ENCODE data around the gene SPARC.

SPARC gene

GRCh38 chr5:151674626-151675610, 11.8 kb downstream of the SPARC start:
- Histone ChIP-seq H3K9me3 (ENCODE audit: control insufficient read depth in 5 of 5, low read length in 5 of 5) (no peaks in the 10 kb centered on the region), H3K36me3 (ENCODE audit: control insufficient read depth in 5 of 5, insufficient read depth in 5 of 5, low read length in 5 of 5) (peaks cover 14 to 82% (median 60%) of the 10 kb centered on the region in 5 donors), H3K27ac (ENCODE audit: low read depth, low read length) (peak overlapping the region; percentile 99), H3K27me3 (ENCODE audit: control insufficient read depth in 5 of 5, insufficient read depth in 4 of 5, low read length in 5 of 5) (no peaks in the 10 kb centered on the region), H3K4me1 (ENCODE audit: control insufficient read depth in 5 of 5, insufficient read depth in 5 of 5, low read length in 5 of 5) (peaks cover 34 to 100% (median 99%) of the 10 kb centered on the region in 5 donors), H3K4me3 (ENCODE audit: low read depth in 1 of 5, low read length in 5 of 5) (peak overlapping the region in 1 of 5 donors; percentile 16), H3K9ac (ENCODE audit: low read length in 5 of 5) (peak overlapping the region in 4 of 5 donors; percentile 17 to 57 (median 32))

GRCh38 chr5:151673421-151673820, 13.3 kb downstream of the SPARC start:
- no peaks in the 10 kb centered on the region for H3K27me3 ChIP-seq (ENCODE audit: control insufficient read depth in 5 of 5, insufficient read depth in 4 of 5, low read length in 5 of 5)
- H3K9me3 ChIP-seq (ENCODE audit: control insufficient read depth in 5 of 5, low read length in 5 of 5), result no peaks in the 10 kb centered on the region
- H3K4me3 ChIP-seq (ENCODE audit: low read depth in 1 of 5, low read length in 5 of 5), result no peak overlapping the region
- H3K27ac ChIP-seq (ENCODE audit: low read depth, low read length), result peak overlapping the region; percentile 99
- H3K9ac ChIP-seq (ENCODE audit: low read length in 5 of 5), result no peak overlapping the region
- H3K4me1 ChIP-seq (ENCODE audit: control insufficient read depth in 5 of 5, insufficient read depth in 5 of 5, low read length in 5 of 5), result peaks cover 31 to 99% (median 93%) of the 10 kb centered on the region in 5 donors
- H3K36me3 ChIP-seq (ENCODE audit: control insufficient read depth in 5 of 5, insufficient read depth in 5 of 5, low read length in 5 of 5), result peaks cover 19 to 89% (median 74%) of the 10 kb centered on the region in 5 donors

- Histone ChIP-seq H3K4me1 (ENCODE audit: control insufficient read depth in 5 of 5, insufficient read depth in 5 of 5, low read length in 5 of 5) (peaks cover 34 to 96% (median 91%) of the 10 kb centered on the region in 5 donors), H3K36me3 (ENCODE audit: control insufficient read depth in 5 of 5, insufficient read depth in 5 of 5, low read length in 5 of 5) (peaks cover 19 to 93% (median 83%) of the 10 kb centered on the region in 5 donors), H3K9ac (ENCODE audit: low read length in 5 of 5) (peak overlapping the region in 2 of 5 donors; percentile 49), H3K4me3 (ENCODE audit: low read depth in 1 of 5, low read length in 5 of 5) (no peak overlapping the region), H3K9me3 (ENCODE audit: control insufficient read depth in 5 of 5, low read length in 5 of 5) (no peaks in the 10 kb centered on the region), H3K27me3 (ENCODE audit: control insufficient read depth in 5 of 5, insufficient read depth in 4 of 5, low read length in 5 of 5) (no peaks in the 10 kb centered on the region), H3K27ac (ENCODE audit: low read depth, low read length) (peak overlapping the region; percentile 99)
Observed at GRCh38 chr5:151672516-151672915, 14.2 kb downstream of the SPARC start.

- H3K36me3 ChIP-seq (ENCODE audit: control insufficient read depth in 5 of 5, insufficient read depth in 5 of 5, low read length in 5 of 5), result peaks cover 19 to 95% (median 88%) of the 10 kb centered on the region in 5 donors
Observed at GRCh38 chr5:151671950-151672349, 14.8 kb downstream of the SPARC start.

GRCh38 chr5:151670953-151671636, 15.6 kb downstream of the SPARC start:
- Histone ChIP-seq H3K27me3 (ENCODE audit: control insufficient read depth in 5 of 5, insufficient read depth in 4 of 5, low read length in 5 of 5) (no peaks in the 10 kb centered on the region), H3K27ac (ENCODE audit: low read depth, low read length) (peak overlapping the region; percentile 99), H3K9ac (ENCODE audit: low read length in 5 of 5) (peak overlapping the region in 3 of 5 donors; percentile 42 to 63 (median 58)), H3K4me1 (ENCODE audit: control insufficient read depth in 5 of 5, insufficient read depth in 5 of 5, low read length in 5 of 5) (peaks cover 27 to 96% (median 89%) of the 10 kb centered on the region in 5 donors), H3K9me3 (ENCODE audit: control insufficient read depth in 5 of 5, low read length in 5 of 5) (no peaks in the 10 kb centered on the region), H3K36me3 (ENCODE audit: control insufficient read depth in 5 of 5, insufficient read depth in 5 of 5, low read length in 5 of 5) (peaks cover 19 to 100% (median 97%) of the 10 kb centered on the region in 5 donors), H3K4me3 (ENCODE audit: low read depth in 1 of 5, low read length in 5 of 5) (peak overlapping the region in 2 of 5 donors; percentile 5 to 11)

More at GRCh38 chr5:151671950-151672349, 14.8 kb downstream of the SPARC start:
- no peak overlapping the region for H3K4me3 ChIP-seq (ENCODE audit: low read depth in 1 of 5, low read length in 5 of 5)
- peak overlapping the region in 3 of 5 donors; percentile 42 to 63 (median 58) for H3K9ac ChIP-seq (ENCODE audit: low read length in 5 of 5)
- H3K27me3 ChIP-seq (ENCODE audit: control insufficient read depth in 5 of 5, insufficient read depth in 4 of 5, low read length in 5 of 5), result no peaks in the 10 kb centered on the region
- peaks cover 29 to 96% (median 90%) of the 10 kb centered on the region in 5 donors for H3K4me1 ChIP-seq (ENCODE audit: control insufficient read depth in 5 of 5, insufficient read depth in 5 of 5, low read length in 5 of 5)
- peak overlapping the region; percentile 99 for H3K27ac ChIP-seq (ENCODE audit: low read depth, low read length)
- H3K9me3 ChIP-seq (ENCODE audit: control insufficient read depth in 5 of 5, low read length in 5 of 5), result no peaks in the 10 kb centered on the region

- peaks cover 32 to 96% (median 89%) of the 10 kb centered on the region in 5 donors for H3K4me1 ChIP-seq (ENCODE audit: control insufficient read depth in 5 of 5, insufficient read depth in 5 of 5, low read length in 5 of 5)
- no peaks in the 10 kb centered on the region for H3K27me3 ChIP-seq (ENCODE audit: control insufficient read depth in 5 of 5, insufficient read depth in 4 of 5, low read length in 5 of 5)
- no peaks in the 10 kb centered on the region for H3K9me3 ChIP-seq (ENCODE audit: control insufficient read depth in 5 of 5, low read length in 5 of 5)
- no peak overlapping the region for H3K4me3 ChIP-seq (ENCODE audit: low read depth in 1 of 5, low read length in 5 of 5)
- H3K9ac ChIP-seq (ENCODE audit: low read length in 5 of 5), result peak overlapping the region in 2 of 5 donors; percentile 25 to 33
- peak overlapping the region; percentile 99 for H3K27ac ChIP-seq (ENCODE audit: low read depth, low read length)
- peaks cover 15 to 100% (median 98%) of the 10 kb centered on the region in 5 donors for H3K36me3 ChIP-seq (ENCODE audit: control insufficient read depth in 5 of 5, insufficient read depth in 5 of 5, low read length in 5 of 5)
Observed at GRCh38 chr5:151670083-151670686, 16.5 kb downstream of the SPARC start.

GRCh38 chr5:151667083-151667482, 19.6 kb downstream of the SPARC start:
- Histone ChIP-seq H3K4me1 (ENCODE audit: control insufficient read depth in 5 of 5, insufficient read depth in 5 of 5, low read length in 5 of 5) (peaks cover 33 to 95% (median 84%) of the 10 kb centered on the region in 5 donors), H3K27ac (ENCODE audit: low read depth, low read length) (no peak overlapping the region), H3K9me3 (ENCODE audit: control insufficient read depth in 5 of 5, low read length in 5 of 5) (no peaks in the 10 kb centered on the region), H3K9ac (ENCODE audit: low read length in 5 of 5) (no peak overlapping the region), H3K4me3 (ENCODE audit: low read depth in 1 of 5, low read length in 5 of 5) (no peak overlapping the region), H3K36me3 (ENCODE audit: control insufficient read depth in 5 of 5, insufficient read depth in 5 of 5, low read length in 5 of 5) (peaks cover 24 to 100% (median 100%) of the 10 kb centered on the region in 5 donors), H3K27me3 (ENCODE audit: control insufficient read depth in 5 of 5, insufficient read depth in 4 of 5, low read length in 5 of 5) (no peaks in the 10 kb centered on the region)

GRCh38 chr5:151665613-151666012, 21.1 kb downstream of the SPARC start:
- Histone ChIP-seq H3K27me3 (ENCODE audit: control insufficient read depth in 5 of 5, insufficient read depth in 4 of 5, low read length in 5 of 5) (no peaks in the 10 kb centered on the region), H3K36me3 (ENCODE audit: control insufficient read depth in 5 of 5, insufficient read depth in 5 of 5, low read length in 5 of 5) (peaks cover 32 to 92% (median 89%) of the 10 kb centered on the region in 5 donors), H3K4me1 (ENCODE audit: control insufficient read depth in 5 of 5, insufficient read depth in 5 of 5, low read length in 5 of 5) (peaks cover 33 to 86% (median 75%) of the 10 kb centered on the region in 5 donors), H3K4me3 (ENCODE audit: low read depth in 1 of 5, low read length in 5 of 5) (no peak overlapping the region), H3K9me3 (ENCODE audit: control insufficient read depth in 5 of 5, low read length in 5 of 5) (no peaks in the 10 kb centered on the region), H3K9ac (ENCODE audit: low read length in 5 of 5) (peak overlapping the region in 2 of 5 donors; percentile 11 to 33), H3K27ac (ENCODE audit: low read depth, low read length) (peak overlapping the region; percentile 69)

- no peaks in the 10 kb centered on the region for H3K9me3 ChIP-seq (ENCODE audit: control insufficient read depth in 5 of 5, low read length in 5 of 5)
- H3K4me1 ChIP-seq (ENCODE audit: control insufficient read depth in 5 of 5, insufficient read depth in 5 of 5, low read length in 5 of 5), result peaks cover 33 to 80% (median 69%) of the 10 kb centered on the region in 5 donors
- H3K27ac ChIP-seq (ENCODE audit: low read depth, low read length), result peak overlapping the region; percentile 69
- H3K36me3 ChIP-seq (ENCODE audit: control insufficient read depth in 5 of 5, insufficient read depth in 5 of 5, low read length in 5 of 5), result peaks cover 27 to 85% (median 82%) of the 10 kb centered on the region in 5 donors
- no peaks in the 10 kb centered on the region for H3K27me3 ChIP-seq (ENCODE audit: control insufficient read depth in 5 of 5, insufficient read depth in 4 of 5, low read length in 5 of 5)
- H3K9ac ChIP-seq (ENCODE audit: low read length in 5 of 5), result peak overlapping the region in 3 of 5 donors; percentile 11 to 38 (median 17)
- no peak overlapping the region for H3K4me3 ChIP-seq (ENCODE audit: low read depth in 1 of 5, low read length in 5 of 5)
Observed at GRCh38 chr5:151664694-151665585, 21.8 kb downstream of the SPARC start.
